ENCODE measurements around the gene MORF4L2. TPM values are rescaled to one million over a fixed set of nuclear protein-coding genes. Genes with fewer than 3 reads are reported as not detected.

MORF4L2 gene
- total and polyA plus RNA-seq, 5 donors from 2014 or later = 61.9 to 176 (median 85.5) TPM

GRCh38 chrX:103637604-103638338, 48.7 kb downstream of the MORF4L2 start:
- Mint-ChIP-seq H3K4me3 (no peak overlapping the region), H3K36me3 (no peaks in the 10 kb centered on the region), H3K27ac (no peak overlapping the region), H3K9me3 (peaks cover 0 to 1% (median 0%) of the 10 kb centered on the region in 7 donors), H3K27me3 (no peaks in the 10 kb centered on the region), H3K4me1 (peaks cover 0 to 1% (median 0%) of the 10 kb centered on the region in 4 donors)
- Histone ChIP-seq H3K4me3 (ENCODE audit: low read depth, low read length) (no peak overlapping the region), H3K4me1 (ENCODE audit: control insufficient read depth, insufficient read depth, low read length, poor library complexity, severe bottlenecking) (no peaks in the 10 kb centered on the region), H3K27ac (ENCODE audit: insufficient read depth, low read length, poor library complexity, severe bottlenecking) (no peak overlapping the region), H3K9me3 (ENCODE audit: control insufficient read depth in 2 of 2, low read length in 2 of 2) (no peaks in the 10 kb centered on the region), H3K27me3 (ENCODE audit: control insufficient read depth, insufficient read depth, low read length) (no peaks in the 10 kb centered on the region), H3K36me3 (ENCODE audit: control insufficient read depth, insufficient read depth, low read length) (no peaks in the 10 kb centered on the region)
- no peak for ATAC-seq (ENCODE audit: low read depth in 2 of 2)
- no peak for DNase-seq

- H3K36me3 Mint-ChIP-seq = no peaks in the 10 kb centered on the region
- peaks cover 0 to 1% (median 0%) of the 10 kb centered on the region in 7 donors for H3K9me3 Mint-ChIP-seq
- DNase-seq (no peak), ATAC-seq (ENCODE audit: low read depth in 2 of 2) (no peak)
- Histone ChIP-seq H3K27ac (ENCODE audit: insufficient read depth, low read length, poor library complexity, severe bottlenecking) (no peak overlapping the region), H3K36me3 (ENCODE audit: control insufficient read depth, insufficient read depth, low read length) (no peaks in the 10 kb centered on the region), H3K4me1 (ENCODE audit: control insufficient read depth, insufficient read depth, low read length, poor library complexity, severe bottlenecking) (no peaks in the 10 kb centered on the region), H3K9me3 (ENCODE audit: control insufficient read depth in 2 of 2, low read length in 2 of 2) (no peaks in the 10 kb centered on the region), H3K27me3 (ENCODE audit: control insufficient read depth, insufficient read depth, low read length) (no peaks in the 10 kb centered on the region), H3K4me3 (ENCODE audit: low read depth, low read length) (no peak overlapping the region)
- no peak overlapping the region for H3K4me3 Mint-ChIP-seq
- H3K27me3 Mint-ChIP-seq = no peaks in the 10 kb centered on the region
- no peak overlapping the region for H3K27ac Mint-ChIP-seq
- H3K4me1 Mint-ChIP-seq = peaks cover 0 to 4% (median 2%) of the 10 kb centered on the region in 4 donors
Observed at GRCh38 chrX:103635436-103635835, 51.1 kb downstream of the MORF4L2 start.

GRCh38 chrX:103631145-103631544, 55.4 kb downstream of the MORF4L2 start:
- no peaks in the 10 kb centered on the region for H3K9me3 ChIP-seq (ENCODE audit: control insufficient read depth in 2 of 2, low read length in 2 of 2)
- Mint-ChIP-seq H3K27ac (no peak overlapping the region), H3K4me3 (peak overlapping the region in 1 of 4 donors; percentile 11), H3K36me3 (no peaks in the 10 kb centered on the region), H3K9me3 (peaks cover 0 to 3% (median 0%) of the 10 kb centered on the region in 7 donors), H3K27me3 (no peaks in the 10 kb centered on the region), H3K4me1 (peaks cover 0 to 15% (median 9%) of the 10 kb centered on the region in 4 donors)
- H3K4me3 ChIP-seq (ENCODE audit: low read depth, low read length) = no peak overlapping the region
- DNase-seq (no peak), ATAC-seq (ENCODE audit: low read depth in 2 of 2) (no peak)
- H3K27me3 ChIP-seq (ENCODE audit: control insufficient read depth, insufficient read depth, low read length) = no peaks in the 10 kb centered on the region
- peaks cover 7% of the 10 kb centered on the region for H3K4me1 ChIP-seq (ENCODE audit: control insufficient read depth, insufficient read depth, low read length, poor library complexity, severe bottlenecking)
- no peak overlapping the region for H3K27ac ChIP-seq (ENCODE audit: insufficient read depth, low read length, poor library complexity, severe bottlenecking)
- H3K36me3 ChIP-seq (ENCODE audit: control insufficient read depth, insufficient read depth, low read length) = no peaks in the 10 kb centered on the region

GRCh38 chrX:103630171-103630511, 56.4 kb downstream of the MORF4L2 start:
- Histone ChIP-seq H3K27me3 (ENCODE audit: control insufficient read depth, insufficient read depth, low read length) (no peaks in the 10 kb centered on the region), H3K4me3 (ENCODE audit: low read depth, low read length) (peak overlapping the region; percentile 57), H3K36me3 (ENCODE audit: control insufficient read depth, insufficient read depth, low read length) (no peaks in the 10 kb centered on the region), H3K27ac (ENCODE audit: insufficient read depth, low read length, poor library complexity, severe bottlenecking) (no peak overlapping the region), H3K9me3 (ENCODE audit: control insufficient read depth in 2 of 2, low read length in 2 of 2) (no peaks in the 10 kb centered on the region), H3K4me1 (ENCODE audit: control insufficient read depth, insufficient read depth, low read length, poor library complexity, severe bottlenecking) (peaks cover 7% of the 10 kb centered on the region)
- ATAC-seq (ENCODE audit: low read depth in 2 of 2) (no peak), DNase-seq (no peak)
- Mint-ChIP-seq H3K36me3 (no peaks in the 10 kb centered on the region), H3K4me3 (peak overlapping the region; percentile 84 to 92 (median 84)), H3K4me1 (peaks cover 0 to 15% (median 9%) of the 10 kb centered on the region in 4 donors), H3K27ac (peak overlapping the region in 2 of 3 donors; percentile 56 to 92), H3K27me3 (no peaks in the 10 kb centered on the region), H3K9me3 (peaks cover 0 to 2% (median 0%) of the 10 kb centered on the region in 7 donors)

GRCh38 chrX:103629318-103630170, 57.0 kb downstream of the MORF4L2 start:
- Mint-ChIP-seq H3K4me1 (peaks cover 0 to 15% (median 9%) of the 10 kb centered on the region in 4 donors), H3K9me3 (peaks cover 0 to 2% (median 0%) of the 10 kb centered on the region in 7 donors), H3K27ac (peak overlapping the region; percentile 86 to 93 (median 92)), H3K36me3 (no peaks in the 10 kb centered on the region), H3K4me3 (peak overlapping the region; percentile 84 to 92 (median 84)), H3K27me3 (no peaks in the 10 kb centered on the region)
- no peaks in the 10 kb centered on the region for H3K36me3 ChIP-seq (ENCODE audit: control insufficient read depth, insufficient read depth, low read length)
- H3K27ac ChIP-seq (ENCODE audit: insufficient read depth, low read length, poor library complexity, severe bottlenecking) = peak overlapping the region; percentile 55
- H3K9me3 ChIP-seq (ENCODE audit: control insufficient read depth in 2 of 2, low read length in 2 of 2) = no peaks in the 10 kb centered on the region
- H3K4me1 ChIP-seq (ENCODE audit: control insufficient read depth, insufficient read depth, low read length, poor library complexity, severe bottlenecking) = peaks cover 7% of the 10 kb centered on the region
- no peaks in the 10 kb centered on the region for H3K27me3 ChIP-seq (ENCODE audit: control insufficient read depth, insufficient read depth, low read length)
- H3K4me3 ChIP-seq (ENCODE audit: low read depth, low read length) = peak overlapping the region; percentile 78
- ATAC-seq (ENCODE audit: low read depth in 2 of 2) (peak; percentile 28 to 41), DNase-seq (peak in 1 of 3 donors; percentile 25)

- peak within 1 kb of the TSS; percentile 84 to 92 (median 84) for H3K4me3 Mint-ChIP-seq
- ATAC-seq (ENCODE audit: low read depth in 2 of 2) = peak; percentile 47 to 63
- peaks cover 7% of the 10 kb centered on the region for H3K4me1 ChIP-seq (ENCODE audit: control insufficient read depth, insufficient read depth, low read length, poor library complexity, severe bottlenecking)
- no peaks in the 10 kb centered on the region for H3K27me3 Mint-ChIP-seq
- H3K27ac ChIP-seq (ENCODE audit: insufficient read depth, low read length, poor library complexity, severe bottlenecking) = peak within 1 kb of the TSS; percentile 55
- no peaks in the 10 kb centered on the region for H3K36me3 ChIP-seq (ENCODE audit: control insufficient read depth, insufficient read depth, low read length)
- H3K27ac Mint-ChIP-seq = peak within 1 kb of the TSS; percentile 86 to 93 (median 92)
- no peaks in the 10 kb centered on the region for H3K9me3 ChIP-seq (ENCODE audit: control insufficient read depth in 2 of 2, low read length in 2 of 2)
- H3K4me1 Mint-ChIP-seq = peaks cover 0 to 15% (median 9%) of the 10 kb centered on the region in 4 donors
- no peaks in the 10 kb centered on the region for H3K27me3 ChIP-seq (ENCODE audit: control insufficient read depth, insufficient read depth, low read length)
- peaks cover 0 to 2% (median 0%) of the 10 kb centered on the region in 7 donors for H3K9me3 Mint-ChIP-seq
- peak; percentile 29 to 54 (median 33) for DNase-seq
- peak within 1 kb of the TSS; percentile 78 for H3K4me3 ChIP-seq (ENCODE audit: low read depth, low read length)
- no peaks in the 10 kb centered on the region for H3K36me3 Mint-ChIP-seq
Observed at GRCh38 chrX:103628386-103629317, 57.8 kb downstream of the MORF4L2 start, which contains the start of gene TCEAL1. TCEAL1 (plus strand) TSS chrX:103628975; CDS start chrX:103629917, 942 bp downstream.

- H3K36me3 Mint-ChIP-seq = no peaks in the 10 kb centered on the region
- no peak overlapping the region for H3K27ac Mint-ChIP-seq
- peaks cover 0 to 14% (median 9%) of the 10 kb centered on the region in 4 donors for H3K4me1 Mint-ChIP-seq
- H3K4me1 ChIP-seq (ENCODE audit: control insufficient read depth, insufficient read depth, low read length, poor library complexity, severe bottlenecking) = peaks cover 7% of the 10 kb centered on the region
- H3K9me3 Mint-ChIP-seq = peaks cover 0 to 2% (median 0%) of the 10 kb centered on the region in 7 donors
- H3K27ac ChIP-seq (ENCODE audit: insufficient read depth, low read length, poor library complexity, severe bottlenecking) = no peak overlapping the region
- DNase-seq (no peak), ATAC-seq (ENCODE audit: low read depth in 2 of 2) (no peak)
- peak overlapping the region in 1 of 4 donors; percentile 63 for H3K4me3 Mint-ChIP-seq
- no peaks in the 10 kb centered on the region for H3K9me3 ChIP-seq (ENCODE audit: control insufficient read depth in 2 of 2, low read length in 2 of 2)
- no peaks in the 10 kb centered on the region for H3K27me3 ChIP-seq (ENCODE audit: control insufficient read depth, insufficient read depth, low read length)
- no peaks in the 10 kb centered on the region for H3K36me3 ChIP-seq (ENCODE audit: control insufficient read depth, insufficient read depth, low read length)
- no peaks in the 10 kb centered on the region for H3K27me3 Mint-ChIP-seq
- no peak overlapping the region for H3K4me3 ChIP-seq (ENCODE audit: low read depth, low read length)
Observed at GRCh38 chrX:103626855-103627254, 59.6 kb downstream of the MORF4L2 start.

Data from CD4-positive, CD25-positive, alpha-beta regulatory T cell (primary cell).